SHP77 (cell line): ENCODE results near the gene PPIB.
"Not testable (repeated sequence)": the region's sequence is repeated elsewhere in the genome, so short reads cannot be mapped to it uniquely, and the experiment has no call there.

ENCODE experiments used
- DNase-seq, 2 experiments: peaks; one replicate each; lab custom pipeline; 2025; lab: John Stamatoyannopoulos, UW

The PPIB gene

GRCh38 chr15:64110108-64110701, 52.6 kb downstream of the PPIB start:
- DNase-seq = not testable (repeated sequence)

- DNase-seq = no peak
These were observed 55.5 kb downstream of the PPIB start for GRCh38 chr15:64107337-64107736.
